ENCODE results near the gene CD101.

Gene CD101

DNA sequence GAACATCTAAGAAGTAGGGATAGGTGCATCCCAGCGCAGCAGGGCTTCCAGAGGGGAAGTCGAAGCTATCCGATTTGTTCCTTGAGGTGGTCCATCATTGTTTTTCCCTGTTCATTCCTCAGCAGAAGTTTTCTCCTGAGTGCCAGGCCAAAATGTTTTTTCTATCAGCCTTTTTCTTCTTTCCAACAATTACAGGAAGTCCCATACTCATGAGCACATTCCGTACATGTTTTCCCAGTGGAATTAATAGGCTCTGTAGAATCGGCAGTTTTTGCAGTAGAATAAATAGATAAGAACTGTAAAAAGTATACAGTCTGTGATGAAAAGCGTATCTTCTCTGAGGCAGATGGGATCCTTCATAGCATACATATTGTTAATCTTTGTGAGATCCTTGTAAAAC is 24.8 kb downstream of the CD101 start:
- H3K79me1 ChIP-seq (replicated peaks; ENCODE audit: low read length, poor library complexity, severe bottlenecking): no peaks in the 10 kb centered on the region
- H3K36me3 ChIP-seq (ENCODE audit: control insufficient read depth in 1 of 2, insufficient read depth in 2 of 2, low read depth in 1 of 2, low read length in 2 of 2): peaks cover 0 to 7% of the 10 kb centered on the region in 2 experiments
- H2AFZ ChIP-seq (ENCODE audit: low read depth, low read length): no peak overlapping the region
- H3K9me3 ChIP-seq (ENCODE audit: control insufficient read depth, low read length): no peaks in the 10 kb centered on the region
- H2BK5ac ChIP-seq (ENCODE audit: low read depth, low read length, poor library complexity, severe bottlenecking): no peak overlapping the region
- H3K14ac ChIP-seq (ENCODE audit: low read length in 2 of 2): no peak overlapping the region
- no peak overlapping the region for H2BK15ac ChIP-seq (ENCODE audit: low read depth, poor library complexity, severe bottlenecking)
- H2BK12ac ChIP-seq (ENCODE audit: low read length in 2 of 2): no peak overlapping the region
- no peak overlapping the region for H2AK5ac ChIP-seq (ENCODE audit: low read length, severe bottlenecking)
- no peak overlapping the region for H3K9ac ChIP-seq (ENCODE audit: low read length)
- peaks cover 0 to 5% of the 10 kb centered on the region in 2 experiments for H3K27me3 ChIP-seq (ENCODE audit: control insufficient read depth in 1 of 2, insufficient read depth in 1 of 2, low read length in 2 of 2)
- no peak overlapping the region for H3K4ac ChIP-seq (ENCODE audit: low read depth in 1 of 2, low read length in 2 of 2)
- H3K4me2 ChIP-seq (ENCODE audit: low read length, poor library complexity, severe bottlenecking): no peak overlapping the region
- H3K4me3 ChIP-seq (ENCODE audit: insufficient read depth in 1 of 2, low read depth in 1 of 2, low read length in 2 of 2): no peak overlapping the region
- no peak overlapping the region for H3K18ac ChIP-seq (ENCODE audit: low read depth in 1 of 2, low read length in 2 of 2)
- no peak overlapping the region for H4K91ac ChIP-seq (ENCODE audit: low read length)
- H4K8ac ChIP-seq (ENCODE audit: low read length): no peak overlapping the region
- WGBS: 83% methylated on average over 6 of the region's 6 CpGs
- H3K27ac ChIP-seq (ENCODE audit: low read length, poor library complexity, severe bottlenecking): no peak overlapping the region
- no peak overlapping the region for H3K23ac ChIP-seq (ENCODE audit: low read length in 2 of 2)
- no peak overlapping the region for H2BK120ac ChIP-seq (ENCODE audit: low read depth, low read length)
- H3K4me1 ChIP-seq (ENCODE audit: control insufficient read depth, insufficient read depth, low read depth, low read length): no peaks in the 10 kb centered on the region
- no peak for DNase-seq

DNA sequence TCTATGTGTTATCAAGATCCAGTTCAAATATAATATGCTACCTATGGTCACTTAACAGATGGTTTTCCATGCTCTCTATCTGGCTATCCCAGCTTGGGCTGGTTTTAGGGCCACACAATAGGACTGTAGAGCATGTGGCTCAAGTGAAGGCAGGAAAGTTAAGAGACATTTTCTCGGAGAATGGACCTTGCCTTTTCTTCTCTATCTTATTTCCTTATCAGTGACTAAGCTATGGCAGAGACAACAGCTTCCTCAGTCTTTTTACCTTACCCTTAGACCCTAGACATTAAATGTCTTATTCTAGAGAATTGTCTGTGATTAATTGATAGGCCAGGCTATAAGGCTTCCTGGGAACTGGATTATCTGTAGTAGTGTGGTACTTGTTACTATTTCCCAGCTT is 28.1 kb downstream of the CD101 start:
- peaks cover 0 to 5% of the 10 kb centered on the region in 2 experiments for H3K27me3 ChIP-seq (ENCODE audit: control insufficient read depth in 1 of 2, insufficient read depth in 1 of 2, low read length in 2 of 2)
- no CpG with 5 or more reads among the region's 1 CpG for WGBS
- no peak for DNase-seq
- peaks cover 0 to 4% of the 10 kb centered on the region in 2 experiments for H3K36me3 ChIP-seq (ENCODE audit: control insufficient read depth in 1 of 2, insufficient read depth in 2 of 2, low read depth in 1 of 2, low read length in 2 of 2)
- H3K18ac ChIP-seq (ENCODE audit: low read depth in 1 of 2, low read length in 2 of 2): no peak overlapping the region
- H3K14ac ChIP-seq (ENCODE audit: low read length in 2 of 2): no peak overlapping the region
- no peaks in the 10 kb centered on the region for H3K79me1 ChIP-seq (replicated peaks; ENCODE audit: low read length, poor library complexity, severe bottlenecking)
- H4K8ac ChIP-seq (ENCODE audit: low read length): no peak overlapping the region
- no peak overlapping the region for H3K27ac ChIP-seq (ENCODE audit: low read length, poor library complexity, severe bottlenecking)
- no peak overlapping the region for H2BK120ac ChIP-seq (ENCODE audit: low read depth, low read length)
- H2BK5ac ChIP-seq (ENCODE audit: low read depth, low read length, poor library complexity, severe bottlenecking): no peak overlapping the region
- no peak overlapping the region for H3K23ac ChIP-seq (ENCODE audit: low read length in 2 of 2)
- H2AFZ ChIP-seq (ENCODE audit: low read depth, low read length): no peak overlapping the region
- no peak overlapping the region for H3K9ac ChIP-seq (ENCODE audit: low read length)
- no peak overlapping the region for H2BK12ac ChIP-seq (ENCODE audit: low read length in 2 of 2)
- H3K4me1 ChIP-seq (ENCODE audit: control insufficient read depth, insufficient read depth, low read depth, low read length): no peaks in the 10 kb centered on the region
- H3K9me3 ChIP-seq (ENCODE audit: control insufficient read depth, low read length): no peaks in the 10 kb centered on the region
- H4K91ac ChIP-seq (ENCODE audit: low read length): no peak overlapping the region
- no peak overlapping the region for H3K4me2 ChIP-seq (ENCODE audit: low read length, poor library complexity, severe bottlenecking)
- H2AK5ac ChIP-seq (ENCODE audit: low read length, severe bottlenecking): no peak overlapping the region
- H2BK15ac ChIP-seq (ENCODE audit: low read depth, poor library complexity, severe bottlenecking): no peak overlapping the region
- no peak overlapping the region for H3K4me3 ChIP-seq (ENCODE audit: insufficient read depth in 1 of 2, low read depth in 1 of 2, low read length in 2 of 2)
- H3K4ac ChIP-seq (ENCODE audit: low read depth in 1 of 2, low read length in 2 of 2): no peak overlapping the region

DNA sequence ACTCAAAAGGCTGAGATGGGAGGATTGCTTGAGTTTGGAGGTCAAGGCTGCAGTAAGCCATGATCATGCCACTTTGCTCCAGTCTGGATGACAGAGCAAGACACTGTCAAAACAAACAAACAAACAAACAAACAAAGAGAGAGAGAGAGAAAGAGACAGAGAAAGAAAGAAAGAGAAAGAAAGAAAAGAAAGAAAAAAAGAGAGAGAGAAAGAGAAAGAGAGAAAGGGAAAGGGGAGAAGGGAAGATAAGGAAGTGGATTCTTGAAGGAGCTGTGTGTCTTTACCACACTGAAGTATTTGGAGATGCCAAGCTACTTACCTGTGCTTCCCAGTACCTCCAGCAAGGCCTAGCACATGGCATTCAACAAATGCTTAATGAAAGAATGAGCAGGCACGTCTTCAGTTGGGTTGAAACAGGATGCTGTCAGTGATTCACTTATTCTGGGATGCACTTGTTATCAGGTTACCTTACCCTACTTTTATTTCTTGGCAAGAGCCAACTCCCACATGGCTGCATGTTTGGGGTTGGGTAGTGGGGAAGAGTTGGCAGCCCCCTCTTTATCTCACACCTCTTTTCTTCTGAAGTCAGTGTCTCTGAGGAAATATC is 28.8 kb downstream of the CD101 start:
- Histone ChIP-seq H3K9ac (ENCODE audit: low read length) (no peak overlapping the region), H2AK5ac (ENCODE audit: low read length, severe bottlenecking) (no peak overlapping the region), H3K27ac (ENCODE audit: low read length, poor library complexity, severe bottlenecking) (no peak overlapping the region), H3K4me1 (ENCODE audit: control insufficient read depth, insufficient read depth, low read depth, low read length) (no peaks in the 10 kb centered on the region), H3K27me3 (ENCODE audit: control insufficient read depth in 1 of 2, insufficient read depth in 1 of 2, low read length in 2 of 2) (peaks cover 0 to 5% of the 10 kb centered on the region in 2 experiments), H3K18ac (ENCODE audit: low read depth in 1 of 2, low read length in 2 of 2) (no peak overlapping the region), H4K91ac (ENCODE audit: low read length) (no peak overlapping the region), H2BK15ac (ENCODE audit: low read depth, poor library complexity, severe bottlenecking) (no peak overlapping the region), H3K9me3 (ENCODE audit: control insufficient read depth, low read length) (no peaks in the 10 kb centered on the region), H4K8ac (ENCODE audit: low read length) (no peak overlapping the region), H3K79me1 (replicated peaks; ENCODE audit: low read length, poor library complexity, severe bottlenecking) (no peaks in the 10 kb centered on the region), H3K4me2 (ENCODE audit: low read length, poor library complexity, severe bottlenecking) (no peak overlapping the region), H2BK5ac (ENCODE audit: low read depth, low read length, poor library complexity, severe bottlenecking) (no peak overlapping the region), H2BK120ac (ENCODE audit: low read depth, low read length) (no peak overlapping the region), H2AFZ (ENCODE audit: low read depth, low read length) (no peak overlapping the region), H3K4me3 (ENCODE audit: insufficient read depth in 1 of 2, low read depth in 1 of 2, low read length in 2 of 2) (no peak overlapping the region), H2BK12ac (ENCODE audit: low read length in 2 of 2) (no peak overlapping the region), H3K36me3 (ENCODE audit: control insufficient read depth in 1 of 2, insufficient read depth in 2 of 2, low read depth in 1 of 2, low read length in 2 of 2) (peaks cover 0 to 4% of the 10 kb centered on the region in 2 experiments), H3K4ac (ENCODE audit: low read depth in 1 of 2, low read length in 2 of 2) (no peak overlapping the region), H3K23ac (ENCODE audit: low read length in 2 of 2) (no peak overlapping the region), H3K14ac (ENCODE audit: low read length in 2 of 2) (no peak overlapping the region)
- DNase-seq: no peak
- 75% methylated on average over 1 of the region's 1 CpG for WGBS

DNA sequence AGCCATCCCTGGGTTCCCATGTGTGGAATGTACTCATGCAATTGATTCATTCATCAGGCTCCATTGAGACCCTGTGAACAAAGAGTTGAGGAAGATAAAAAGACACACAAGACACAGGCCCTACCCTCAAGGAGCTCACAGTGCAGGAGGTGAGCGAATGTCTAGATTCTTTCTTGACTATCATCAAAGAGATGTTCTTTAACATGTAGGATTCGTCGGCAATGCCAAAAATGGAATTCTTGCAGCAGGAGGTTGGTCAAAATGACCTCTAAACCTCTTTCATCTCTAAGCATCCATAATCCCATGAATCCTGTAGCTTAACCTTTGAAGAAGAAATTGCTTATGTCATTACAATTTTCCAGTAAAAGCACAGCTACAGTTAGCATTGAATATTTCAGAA is 30.7 kb downstream of the CD101 start:
- no peak overlapping the region for H3K27ac ChIP-seq (ENCODE audit: low read length, poor library complexity, severe bottlenecking)
- no peak overlapping the region for H3K14ac ChIP-seq (ENCODE audit: low read length in 2 of 2)
- H3K18ac ChIP-seq (ENCODE audit: low read depth in 1 of 2, low read length in 2 of 2): no peak overlapping the region
- H3K9ac ChIP-seq (ENCODE audit: low read length): no peak overlapping the region
- H3K4me2 ChIP-seq (ENCODE audit: low read length, poor library complexity, severe bottlenecking): no peak overlapping the region
- no peak overlapping the region for H2AFZ ChIP-seq (ENCODE audit: low read depth, low read length)
- H3K79me1 ChIP-seq (replicated peaks; ENCODE audit: low read length, poor library complexity, severe bottlenecking): no peaks in the 10 kb centered on the region
- H3K27me3 ChIP-seq (ENCODE audit: control insufficient read depth in 1 of 2, insufficient read depth in 1 of 2, low read length in 2 of 2): peaks cover 0 to 5% of the 10 kb centered on the region in 2 experiments
- no peak overlapping the region for H4K91ac ChIP-seq (ENCODE audit: low read length)
- 87% methylated on average over 3 of the region's 3 CpGs for WGBS
- no peak overlapping the region for H2BK15ac ChIP-seq (ENCODE audit: low read depth, poor library complexity, severe bottlenecking)
- no peak overlapping the region for H3K4ac ChIP-seq (ENCODE audit: low read depth in 1 of 2, low read length in 2 of 2)
- no peak overlapping the region for H2BK120ac ChIP-seq (ENCODE audit: low read depth, low read length)
- H2AK5ac ChIP-seq (ENCODE audit: low read length, severe bottlenecking): no peak overlapping the region
- no peak overlapping the region for H3K23ac ChIP-seq (ENCODE audit: low read length in 2 of 2)
- peaks cover 5% of the 10 kb centered on the region for H3K4me1 ChIP-seq (ENCODE audit: control insufficient read depth, insufficient read depth, low read depth, low read length)
- no peaks in the 10 kb centered on the region for H3K9me3 ChIP-seq (ENCODE audit: control insufficient read depth, low read length)
- no peak overlapping the region for H4K8ac ChIP-seq (ENCODE audit: low read length)
- no peak overlapping the region for H3K4me3 ChIP-seq (ENCODE audit: insufficient read depth in 1 of 2, low read depth in 1 of 2, low read length in 2 of 2)
- H2BK12ac ChIP-seq (ENCODE audit: low read length in 2 of 2): no peak overlapping the region
- H3K36me3 ChIP-seq (ENCODE audit: control insufficient read depth in 1 of 2, insufficient read depth in 2 of 2, low read depth in 1 of 2, low read length in 2 of 2): no peaks in the 10 kb centered on the region
- no peak overlapping the region for H2BK5ac ChIP-seq (ENCODE audit: low read depth, low read length, poor library complexity, severe bottlenecking)
- no peak for DNase-seq

Measured in mesenchymal stem cell (in vitro differentiated cells and primary cell).